GM12878 (cell line): ENCODE data around the gene ERBB3. TPM values are rescaled to one million over a fixed set of nuclear protein-coding genes. Genes with fewer than 3 reads are reported as not detected.

Experiments
- ATF3 ChIP-seq: IDR thresholded peaks from 2 replicates; pipeline ENCODE4 v1.6.1; 2011; ENCODE audit warnings: low read depth, mild to moderate bottlenecking, low read length, moderate library complexity, borderline replicate concordance; ENCODE audit errors: extremely low read depth
- BCL11A ChIP-seq: IDR thresholded peaks from 2 replicates; pipeline ENCODE4 v1.6.1; 2011; ENCODE audit warnings: low read depth, low read length
- CREB1 ChIP-seq: IDR thresholded peaks from 2 replicates; pipeline ENCODE4 v1.6.1; 2012; ENCODE audit warnings: low read depth, mild to moderate bottlenecking, inconsistent platforms
- MEF2B ChIP-seq: fragments of 450-650 bp; IDR thresholded peaks from 2 replicates; pipeline ENCODE4 v1.6.1; 2018; ENCODE audit warnings: mild to moderate bottlenecking, moderate library complexity; ENCODE audit not compliant: partially characterized antibody, poor library complexity, severe bottlenecking
- NR2C1 ChIP-seq: fragments of 450-650 bp; IDR thresholded peaks from 2 replicates; pipeline ENCODE4 v1.6.1; 2017; ENCODE audit warnings: antibody characterized with exemption, mild to moderate bottlenecking, moderate library complexity
- PAX8 ChIP-seq: fragments of 450-650 bp; IDR thresholded peaks from 2 replicates; pipeline ENCODE4 v1.6.1; 2017; ENCODE audit warnings: mild to moderate bottlenecking, moderate library complexity
- POLR2AphosphoS5 ChIP-seq: IDR thresholded peaks from 2 replicates; pipeline ENCODE4 v1.6.1; 2011; ENCODE audit warnings: mild to moderate bottlenecking, low read length, inconsistent platforms
- SIN3A ChIP-seq: IDR thresholded peaks from 2 replicates; pipeline ENCODE4 v1.6.1; 2012; ENCODE audit warnings: low read depth, low read length, improper control_type of control experiment
- SMAD5 ChIP-seq: IDR thresholded peaks from 2 replicates; pipeline ENCODE4 v1.6.1; 2016; ENCODE audit warnings: antibody characterized with exemption, low read depth
- SREBF1 ChIP-seq: IDR thresholded peaks from 2 replicates; pipeline ENCODE4 v1.6.1; 2012; ENCODE audit warnings: mild to moderate bottlenecking, low read length
- SRF ChIP-seq, 2 experiments: IDR thresholded peaks; 2 replicates each; pipeline ENCODE4 v1.6.1; 2011; ENCODE audit warnings: low read depth in 2 of 2, low read length in 2 of 2, mild to moderate bottlenecking in 1 of 2, moderate library complexity in 1 of 2
- ZNF217 ChIP-seq: fragments of 450-650 bp; IDR thresholded peaks from 2 replicates; pipeline ENCODE4 v1.6.1; 2017; ENCODE audit warnings: antibody characterized with exemption, mild to moderate bottlenecking
- ZNF384 ChIP-seq: IDR thresholded peaks from 2 replicates; pipeline ENCODE4 v1.6.1; 2012; ENCODE audit warnings: low read depth, mild to moderate bottlenecking, low read length, improper control_type of control experiment, borderline replicate concordance
- ZNF687 ChIP-seq: fragments of 450-650 bp; IDR thresholded peaks from 2 replicates; pipeline ENCODE4 v1.6.1; 2017; ENCODE audit warnings: mild to moderate bottlenecking, moderate library complexity
- polyA plus RNA-seq, 11 experiments: library from polyadenylated mRNA; depleted of rRNA in 4 of 11; unstranded in 6 of 11; stranded (reverse) in 5 of 11; fragments of >200 nt; fragmentation: Nextera tagmentation in 4 of 11; fragmentation: Illumina TruSeq in 1 of 11; extraction: Ambion mirVana in 4 of 11; extraction: Trizol in 1 of 11; gene quantifications; 1 replicate in 1 of 11; 2 replicates in 10 of 11; pipeline versions ENCODE4 v1.2.1 to v1.2.3, GENCODE V29; 2011 to 2016; ENCODE audit warnings: inconsistent platforms in 2 of 11, missing spikeins in 2 of 11, low read depth in 1 of 11
- total RNA-seq, 4 experiments: library from RNA; depleted of rRNA in 3 of 4; stranded (reverse); fragments of >200 nt in 3 of 4; fragmentation: Illumina TruSeq in 1 of 4; extraction: Trizol in 1 of 4; gene quantifications; 2 replicates each; pipeline versions ENCODE4 v1.2.1 to v1.2.3, GENCODE V29; 2013 to 2021
- TF ChIP-seq, protein P1 (sequence below): fragments of 450-650 bp; conservative IDR thresholded peaks from 2 replicates; pipeline ENCODE4 v1.6.1; 2017; ENCODE audit warnings: mild to moderate bottlenecking, moderate library complexity
- TF ChIP-seq, protein P2 (sequence below): fragments of 450-650 bp; IDR thresholded peaks from 2 replicates; pipeline ENCODE4 v1.6.1; 2017; ENCODE audit warnings: low read depth, mild to moderate bottlenecking, moderate library complexity
- TF ChIP-seq, protein P3 (sequence below): IDR thresholded peaks from 2 replicates; pipeline ENCODE4 v1.6.1; 2011; ENCODE audit warnings: mild to moderate bottlenecking, low read depth, low read length, moderate library complexity; ENCODE audit not compliant: insufficient replicate concordance
- TF ChIP-seq, protein P4 (sequence below), 3 experiments: IDR thresholded peaks in 2 of 3; conservative IDR thresholded peaks in 1 of 3; 2 replicates each; pipeline ENCODE4 v1.5.1; 2011; ENCODE audit warnings: low read depth in 3 of 3, low read length in 3 of 3, mild to moderate bottlenecking in 3 of 3, control low read depth in 2 of 3, moderate library complexity in 2 of 3, inconsistent platforms in 1 of 3, mixed read lengths in 1 of 3; ENCODE audit not compliant: control insufficient read depth in 2 of 3, insufficient read depth in 1 of 3; ENCODE audit errors: extremely low read depth in 1 of 3

The ERBB3 gene
- total and polyA plus RNA-seq, 10 of the 15 experiments (the other 5 are each of a cell fraction or from before 2014, with no cell fraction given) = 0.03 to 0.72 (median 0.04) TPM; not detected in 5

- TF ChIP-seq ZNF687 (no peak), ATF3 (no peak), SMAD5 (peak; percentile 11; the same call in 1 of the 2 replicates), POLR2AphosphoS5 (peak; percentile 52; the same call in 1 of the 2 replicates), ZNF384 (no peak), SREBF1 (peak; percentile 50; the same call in 1 of the 2 replicates), SRF (IDR thresholded peaks at IDR 0.05; ENCODE audit: low read depth in 2 of 2, low read length in 2 of 2) (peak in 1 of 2 experiments; percentile 71; a peak in 1 of 4 replicates), ZNF217 (no peak), BCL11A (no peak), SIN3A (peak; percentile 77), CREB1 (peak; percentile 80), PAX8 (0 out of 2 replicates have a peak, but pooled peaks have one; percentile 58), NR2C1 (peak; percentile 90), MEF2B (peak; percentile 16)
- TF ChIP-seq, protein P1, sequence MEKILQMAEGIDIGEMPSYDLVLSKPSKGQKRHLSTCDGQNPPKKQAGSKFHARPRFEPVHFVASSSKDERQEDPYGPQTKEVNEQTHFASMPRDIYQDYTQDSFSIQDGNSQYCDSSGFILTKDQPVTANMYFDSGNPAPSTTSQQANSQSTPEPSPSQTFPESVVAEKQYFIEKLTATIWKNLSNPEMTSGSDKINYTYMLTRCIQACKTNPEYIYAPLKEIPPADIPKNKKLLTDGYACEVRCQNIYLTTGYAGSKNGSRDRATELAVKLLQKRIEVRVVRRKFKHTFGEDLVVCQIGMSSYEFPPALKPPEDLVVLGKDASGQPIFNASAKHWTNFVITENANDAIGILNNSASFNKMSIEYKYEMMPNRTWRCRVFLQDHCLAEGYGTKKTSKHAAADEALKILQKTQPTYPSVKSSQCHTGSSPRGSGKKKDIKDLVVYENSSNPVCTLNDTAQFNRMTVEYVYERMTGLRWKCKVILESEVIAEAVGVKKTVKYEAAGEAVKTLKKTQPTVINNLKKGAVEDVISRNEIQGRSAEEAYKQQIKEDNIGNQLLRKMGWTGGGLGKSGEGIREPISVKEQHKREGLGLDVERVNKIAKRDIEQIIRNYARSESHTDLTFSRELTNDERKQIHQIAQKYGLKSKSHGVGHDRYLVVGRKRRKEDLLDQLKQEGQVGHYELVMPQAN = peak; percentile 42
- TF ChIP-seq, protein P2, sequence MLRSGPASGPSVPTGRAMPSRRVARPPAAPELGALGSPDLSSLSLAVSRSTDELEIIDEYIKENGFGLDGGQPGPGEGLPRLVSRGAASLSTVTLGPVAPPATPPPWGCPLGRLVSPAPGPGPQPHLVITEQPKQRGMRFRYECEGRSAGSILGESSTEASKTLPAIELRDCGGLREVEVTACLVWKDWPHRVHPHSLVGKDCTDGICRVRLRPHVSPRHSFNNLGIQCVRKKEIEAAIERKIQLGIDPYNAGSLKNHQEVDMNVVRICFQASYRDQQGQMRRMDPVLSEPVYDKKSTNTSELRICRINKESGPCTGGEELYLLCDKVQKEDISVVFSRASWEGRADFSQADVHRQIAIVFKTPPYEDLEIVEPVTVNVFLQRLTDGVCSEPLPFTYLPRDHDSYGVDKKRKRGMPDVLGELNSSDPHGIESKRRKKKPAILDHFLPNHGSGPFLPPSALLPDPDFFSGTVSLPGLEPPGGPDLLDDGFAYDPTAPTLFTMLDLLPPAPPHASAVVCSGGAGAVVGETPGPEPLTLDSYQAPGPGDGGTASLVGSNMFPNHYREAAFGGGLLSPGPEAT = 0 out of 2 replicates have a peak, but pooled peaks have one; percentile 58
- TF ChIP-seq, protein P3, sequence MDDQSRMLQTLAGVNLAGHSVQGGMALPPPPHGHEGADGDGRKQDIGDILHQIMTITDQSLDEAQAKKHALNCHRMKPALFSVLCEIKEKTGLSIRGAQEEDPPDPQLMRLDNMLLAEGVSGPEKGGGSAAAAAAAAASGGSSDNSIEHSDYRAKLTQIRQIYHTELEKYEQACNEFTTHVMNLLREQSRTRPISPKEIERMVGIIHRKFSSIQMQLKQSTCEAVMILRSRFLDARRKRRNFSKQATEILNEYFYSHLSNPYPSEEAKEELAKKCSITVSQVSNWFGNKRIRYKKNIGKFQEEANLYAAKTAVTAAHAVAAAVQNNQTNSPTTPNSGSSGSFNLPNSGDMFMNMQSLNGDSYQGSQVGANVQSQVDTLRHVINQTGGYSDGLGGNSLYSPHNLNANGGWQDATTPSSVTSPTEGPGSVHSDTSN = no peak
- TF ChIP-seq, protein P4, sequence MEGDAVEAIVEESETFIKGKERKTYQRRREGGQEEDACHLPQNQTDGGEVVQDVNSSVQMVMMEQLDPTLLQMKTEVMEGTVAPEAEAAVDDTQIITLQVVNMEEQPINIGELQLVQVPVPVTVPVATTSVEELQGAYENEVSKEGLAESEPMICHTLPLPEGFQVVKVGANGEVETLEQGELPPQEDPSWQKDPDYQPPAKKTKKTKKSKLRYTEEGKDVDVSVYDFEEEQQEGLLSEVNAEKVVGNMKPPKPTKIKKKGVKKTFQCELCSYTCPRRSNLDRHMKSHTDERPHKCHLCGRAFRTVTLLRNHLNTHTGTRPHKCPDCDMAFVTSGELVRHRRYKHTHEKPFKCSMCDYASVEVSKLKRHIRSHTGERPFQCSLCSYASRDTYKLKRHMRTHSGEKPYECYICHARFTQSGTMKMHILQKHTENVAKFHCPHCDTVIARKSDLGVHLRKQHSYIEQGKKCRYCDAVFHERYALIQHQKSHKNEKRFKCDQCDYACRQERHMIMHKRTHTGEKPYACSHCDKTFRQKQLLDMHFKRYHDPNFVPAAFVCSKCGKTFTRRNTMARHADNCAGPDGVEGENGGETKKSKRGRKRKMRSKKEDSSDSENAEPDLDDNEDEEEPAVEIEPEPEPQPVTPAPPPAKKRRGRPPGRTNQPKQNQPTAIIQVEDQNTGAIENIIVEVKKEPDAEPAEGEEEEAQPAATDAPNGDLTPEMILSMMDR (IDR thresholded peaks at IDR 0.05 in 2 of 3, conservative IDR thresholded peaks at IDR 0.05 in 1 of 3; ENCODE audit: control insufficient read depth in 2 of 3, extremely low read depth in 1 of 3, insufficient read depth in 1 of 3, low read depth in 3 of 3, low read length in 3 of 3) = no peak
Measured at GRCh38 chr12:56152132-56152755, 72.3 kb downstream of the ERBB3 start, which contains the start of gene MYL6B (continued).
